H1 (cell line): ENCODE measurements around the gene PPP1R1A. TPM values are rescaled to one million over a fixed set of nuclear protein-coding genes. Genes with fewer than 3 reads are reported as not detected.

Experiments
- CBX8 ChIP-seq: fragments of 300-800, 300-1000 bp; sonication (generic); IDR thresholded peaks from 2 replicates; pipeline ENCODE4 v1.7.1; 2016; ENCODE audit warnings: low read depth, low read length, borderline replicate concordance
- RAD21 ChIP-seq, 2 experiments: IDR thresholded peaks in 1 of 2; conservative IDR thresholded peaks in 1 of 2; 2 replicates each; pipeline ENCODE4 v1.6.1; 2011; ENCODE audit warnings: low read depth in 2 of 2, low read length in 2 of 2, improper control_type of control experiment in 1 of 2, inconsistent platforms in 1 of 2, mild to moderate bottlenecking in 1 of 2, moderate library complexity in 1 of 2
- ZNF274 ChIP-seq: IDR thresholded peaks from 2 replicates; pipeline ENCODE4 v1.7.0; 2012; ENCODE audit warnings: low read length, borderline replicate concordance; ENCODE audit errors: extremely low read depth
- polyA plus RNA-seq, 7 experiments: library from polyadenylated mRNA; depleted of rRNA in 3 of 7; stranded (reverse) in 5 of 7; unstranded in 2 of 7; fragments of >200 nt in 5 of 7; fragments of 200-250 nt in 2 of 7; gene quantifications; 1 replicate in 5 of 7; 2 replicates in 1 of 7; 4 replicates in 1 of 7; pipeline versions ENCODE4 v1.2.1 to v1.2.3, GENCODE V29; 2011 to 2013; ENCODE audit warnings: missing spikeins in 2 of 7, mixed read lengths in 2 of 7
- total RNA-seq: library from RNA; stranded (reverse); fragmentation: NEBNext Ultra II Directional; extraction: Animal tissue kit (Norgen Biotek cat#: 25700); gene quantifications from 2 replicates; pipeline ENCODE4 v1.2.1, GENCODE V29; 2021

The PPP1R1A gene
- total and polyA plus RNA-seq, 2 of the 8 experiments (the other 6 are each of a cell fraction or from before 2014, with no cell fraction given): 5.8 to 13.1 TPM

GRCh38 chr12:54572881-54573280, 15.6 kb downstream of the PPP1R1A start (continued):
- TF ChIP-seq RAD21 (IDR thresholded peaks at IDR 0.05 in 1 of 2, conservative IDR thresholded peaks at IDR 0.05 in 1 of 2; ENCODE audit: low read depth in 2 of 2, low read length in 2 of 2): peak; percentile 55 to 63
- TF ChIP-seq ZNF274: no peak
- TF ChIP-seq CBX8: no peak
